Trophoblast cell (in vitro differentiated cells and primary cell): ENCODE measurements around the gene VSTM4.

ENCODE experiments used
- DNase-seq, 2 donors: peaks; one replicate each; pipeline ENCODE4 v3.0.0-alpha.2; 2016
- H2AFZ ChIP-seq: 2 replicates; pipeline ENCODE4 v1.6.1; 2013; ENCODE audit warnings: low read length, moderate library complexity, mild to moderate bottlenecking; ENCODE audit not compliant: insufficient read depth, poor library complexity
- H2AK5ac ChIP-seq: 2 replicates; pipeline ENCODE4 v1.6.1; 2013; ENCODE audit warnings: mild to moderate bottlenecking, low read length
- H2BK120ac ChIP-seq: 2 replicates; pipeline ENCODE4 v1.6.1; 2013; ENCODE audit warnings: low read length, mild to moderate bottlenecking, moderate library complexity; ENCODE audit not compliant: insufficient read depth, poor library complexity
- H2BK12ac ChIP-seq: 2 replicates; pipeline ENCODE4 v1.6.1; 2013; ENCODE audit warnings: mild to moderate bottlenecking, low read length, moderate library complexity
- H2BK5ac ChIP-seq: 2 replicates; pipeline ENCODE4 v1.6.1; 2013; ENCODE audit warnings: low read length, low read depth, moderate library complexity, mild to moderate bottlenecking; ENCODE audit not compliant: poor library complexity
- H3K14ac ChIP-seq: 2 replicates; pipeline ENCODE4 v1.6.1; 2013; ENCODE audit warnings: mild to moderate bottlenecking, low read length
- H3K18ac ChIP-seq: 2 replicates; pipeline ENCODE4 v1.6.1; 2013; ENCODE audit warnings: mild to moderate bottlenecking, low read length
- H3K23ac ChIP-seq: 2 replicates; pipeline ENCODE4 v1.6.1; 2013; ENCODE audit warnings: low read length
- H3K27ac ChIP-seq: 2 replicates; pipeline ENCODE4 v1.5.1; 2013; ENCODE audit warnings: low read depth, mild to moderate bottlenecking, inconsistent platforms, low read length, moderate library complexity
- H3K27me3 ChIP-seq: 2 replicates; pipeline ENCODE4 v1.6.1; 2013; ENCODE audit warnings: inconsistent platforms, mild to moderate bottlenecking, low read length, moderate library complexity; ENCODE audit not compliant: insufficient read depth
- H3K36me3 ChIP-seq, 2 experiments: 1 replicate in 1 of 2; 2 replicates in 1 of 2; pipeline ENCODE4 v1.6.1; 2013; ENCODE audit warnings: low read length in 2 of 2, mild to moderate bottlenecking in 2 of 2, moderate library complexity in 1 of 2; ENCODE audit not compliant: insufficient read depth in 2 of 2, control insufficient read depth in 1 of 2
- H3K4ac ChIP-seq: 2 replicates; pipeline ENCODE4 v1.6.1; 2013; ENCODE audit warnings: low read depth, mild to moderate bottlenecking, low read length, moderate library complexity
- H3K4me1 ChIP-seq, 2 experiments: 1 replicate in 1 of 2; 2 replicates in 1 of 2; pipeline ENCODE4 v1.6.1; 2013; ENCODE audit warnings: low read length in 2 of 2, mild to moderate bottlenecking in 2 of 2, moderate library complexity in 1 of 2; ENCODE audit not compliant: insufficient read depth in 2 of 2, control insufficient read depth in 1 of 2
- H3K4me2 ChIP-seq: 2 replicates; pipeline ENCODE4 v1.6.1; 2013; ENCODE audit warnings: inconsistent platforms, mild to moderate bottlenecking, low read length, moderate library complexity
- H3K4me3 ChIP-seq: 2 replicates; pipeline ENCODE4 v1.5.1; 2013; ENCODE audit warnings: mild to moderate bottlenecking, low read depth, low read length, inconsistent platforms
- H3K79me1 ChIP-seq: one replicate; pipeline ENCODE4 v1.6.1; 2013; ENCODE audit warnings: low read length
- H3K79me2 ChIP-seq: 2 replicates; pipeline ENCODE4 v1.6.1; 2013; ENCODE audit warnings: low read length, mild to moderate bottlenecking; ENCODE audit not compliant: control insufficient read depth, insufficient read depth, poor library complexity
- H3K9ac ChIP-seq: 2 replicates; pipeline ENCODE4 v1.6.1; 2013; ENCODE audit warnings: mild to moderate bottlenecking, low read length
- H3K9me3 ChIP-seq: 2 replicates; pipeline ENCODE4 v1.6.1; 2013; ENCODE audit warnings: low read depth, mild to moderate bottlenecking, control low read depth, inconsistent platforms, low read length; ENCODE audit not compliant: insufficient read depth
- H4K12ac ChIP-seq: 2 replicates; pipeline ENCODE4 v1.6.1; 2013; ENCODE audit warnings: low read depth, mild to moderate bottlenecking, low read length, moderate library complexity
- H4K8ac ChIP-seq: 2 replicates; pipeline ENCODE4 v1.6.1; 2013; ENCODE audit warnings: low read depth, mild to moderate bottlenecking, low read length, moderate library complexity
- H4K91ac ChIP-seq: one replicate; pipeline ENCODE4 v1.6.1; 2013; ENCODE audit warnings: low read depth, mild to moderate bottlenecking, low read length, moderate library complexity
- WGBS: extraction: QIAGEN DNeasy Blood & Tissue Kit; methylation state at CpG from one replicate; pipeline ENCODE4 v1.1.7; 2013; ENCODE audit warnings: missing lambda C conversion rate; ENCODE audit not compliant: insufficient read length, insufficient coverage; ENCODE audit errors: extremely low coverage; 5-methylcytosine and 5-hydroxymethylcytosine counted together

The VSTM4 gene

DNA sequence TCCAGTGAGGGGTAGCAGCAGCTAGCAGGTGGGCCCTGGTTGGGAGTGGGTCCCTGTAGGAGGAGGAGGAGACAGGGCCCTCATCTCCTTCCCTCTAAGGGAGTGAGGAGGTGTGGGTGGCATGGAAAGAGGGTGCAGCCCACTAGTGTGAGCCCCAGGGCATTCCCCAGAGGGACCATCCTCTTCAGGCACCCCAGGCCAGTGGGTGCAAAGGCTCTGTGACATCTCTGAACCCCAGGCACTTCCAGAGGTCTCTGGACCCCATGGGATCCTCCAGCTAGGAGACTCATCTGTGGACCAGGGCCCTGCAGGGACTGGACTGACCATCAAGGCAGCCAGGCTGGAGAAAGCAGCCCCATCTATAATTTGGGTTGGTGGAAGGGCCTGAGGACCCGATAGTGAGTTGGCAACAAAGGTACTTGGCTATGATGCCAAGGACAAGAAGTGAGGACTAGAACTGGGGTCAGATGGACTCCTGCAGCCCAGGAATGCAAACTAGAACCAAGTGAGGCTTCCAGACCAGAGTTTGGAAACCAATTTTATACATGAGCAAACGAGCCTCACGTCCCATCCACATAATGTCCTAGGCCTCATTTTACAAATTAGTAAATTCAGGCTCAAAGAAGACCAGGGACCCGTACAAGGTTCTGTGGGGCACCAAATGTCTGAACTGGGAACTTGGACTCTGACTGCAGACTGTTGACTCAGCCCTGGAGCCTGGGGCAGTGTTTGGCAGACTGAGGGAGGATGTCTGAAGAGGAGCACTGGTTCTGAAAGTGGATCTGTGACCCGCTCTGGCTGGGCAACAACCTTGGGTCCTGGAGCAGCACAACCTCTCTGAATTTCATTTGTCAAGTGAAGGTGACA is 1.4 kb upstream of the VSTM4 start:
- no peak for DNase-seq
- no peak overlapping the region for H2BK12ac ChIP-seq
- H3K79me2 ChIP-seq = no peaks in the 10 kb centered on the region
- no peak overlapping the region for H4K91ac ChIP-seq
- H3K9ac ChIP-seq = no peak overlapping the region
- no peak overlapping the region for H2AFZ ChIP-seq
- H3K14ac ChIP-seq = no peak overlapping the region
- H3K4ac ChIP-seq = no peak overlapping the region
- no peak overlapping the region for H4K12ac ChIP-seq
- peaks cover 6% of the 10 kb centered on the region for H3K27me3 ChIP-seq
- no peak overlapping the region for H2AK5ac ChIP-seq
- H2BK120ac ChIP-seq = no peak overlapping the region
- no peak overlapping the region for H3K18ac ChIP-seq
- no peaks in the 10 kb centered on the region for H3K36me3 ChIP-seq
- H3K79me1 ChIP-seq = no peaks in the 10 kb centered on the region
- no peak overlapping the region for H4K8ac ChIP-seq
- H3K4me1 ChIP-seq = peaks cover 2 to 4% of the 10 kb centered on the region in 2 experiments
- H3K23ac ChIP-seq = no peak overlapping the region
- H2BK5ac ChIP-seq = no peak overlapping the region
- no peaks in the 10 kb centered on the region for H3K9me3 ChIP-seq
- no peak overlapping the region for H3K4me2 ChIP-seq
- H3K4me3 ChIP-seq = no peak overlapping the region
- H3K27ac ChIP-seq = no peak overlapping the region
- WGBS = no CpG with 5 or more reads among the region's 5 CpGs

DNA sequence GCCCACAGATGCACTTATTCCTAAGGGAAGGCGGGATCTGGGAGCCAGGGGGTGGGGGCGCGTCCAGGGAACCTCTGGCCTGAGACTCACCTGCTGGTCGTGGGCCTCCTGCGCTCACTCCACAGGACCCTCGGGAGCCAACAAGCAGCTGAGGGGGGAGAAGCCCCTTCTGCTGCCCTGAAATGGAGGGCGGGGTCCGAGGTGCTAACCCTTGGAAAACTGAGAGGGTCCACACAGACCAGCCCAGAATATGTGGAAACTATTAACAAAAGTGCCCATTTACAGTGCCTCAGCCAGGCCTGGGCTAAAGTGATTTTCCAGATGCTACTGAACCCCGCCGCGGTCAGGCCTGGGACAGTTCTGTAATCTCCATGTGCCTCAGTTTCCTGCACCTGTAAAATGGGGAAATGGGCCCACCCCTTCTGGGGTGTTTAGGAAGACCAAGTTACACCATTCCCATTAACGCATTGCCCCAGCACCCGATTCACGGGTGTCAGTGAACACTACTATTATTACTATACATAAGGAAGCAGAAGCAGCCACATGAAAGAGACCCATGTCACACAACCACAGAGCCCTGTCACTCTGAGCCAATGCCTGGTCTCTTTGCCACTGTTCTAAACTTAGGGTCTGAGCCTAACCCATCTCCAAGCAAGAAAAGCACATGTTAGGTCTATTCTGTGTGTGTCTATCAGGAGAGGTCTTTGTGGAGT is 630 bp upstream of the VSTM4 start:
- no CpG with 5 or more reads among the region's 14 CpGs for WGBS
- H3K4me3 ChIP-seq = no peak overlapping the region

GRCh38 chr10:49114718-49115014 is 656 bp downstream of the VSTM4 start:
- Histone ChIP-seq H4K91ac (no peak overlapping the region), H3K4ac (no peak overlapping the region), H3K14ac (no peak overlapping the region), H3K79me2 (no peaks in the 10 kb centered on the region), H2BK12ac (no peak overlapping the region), H3K27me3 (peaks cover 6% of the 10 kb centered on the region), H3K36me3 (no peaks in the 10 kb centered on the region), H3K23ac (no peak overlapping the region), H3K79me1 (no peaks in the 10 kb centered on the region), H3K4me3 (peak overlapping the region; percentile 38), H3K18ac (no peak overlapping the region), H2AFZ (no peak overlapping the region), H2AK5ac (no peak overlapping the region), H3K4me2 (peak overlapping the region; percentile 87), H3K9me3 (peaks cover 1% of the 10 kb centered on the region), H2BK5ac (no peak overlapping the region), H2BK120ac (no peak overlapping the region), H4K8ac (no peak overlapping the region), H3K4me1 (peaks cover 2 to 4% of the 10 kb centered on the region in 2 experiments), H4K12ac (no peak overlapping the region), H3K27ac (no peak overlapping the region), H3K9ac (no peak overlapping the region)
- no peak for DNase-seq
- WGBS = no CpG with 5 or more reads among the region's 9 CpGs

More for the DNA sequence above, 630 bp upstream of the VSTM4 start:
- Histone ChIP-seq H3K9ac (no peak overlapping the region), H2AFZ (no peak overlapping the region), H3K27me3 (peaks cover 6% of the 10 kb centered on the region), H3K27ac (no peak overlapping the region), H4K8ac (no peak overlapping the region), H3K9me3 (no peaks in the 10 kb centered on the region), H3K23ac (no peak overlapping the region), H3K79me2 (no peaks in the 10 kb centered on the region), H3K4me1 (peaks cover 2 to 4% of the 10 kb centered on the region in 2 experiments), H4K91ac (no peak overlapping the region), H4K12ac (no peak overlapping the region), H2BK12ac (no peak overlapping the region), H3K14ac (no peak overlapping the region), H3K18ac (no peak overlapping the region), H3K4ac (no peak overlapping the region), H3K36me3 (no peaks in the 10 kb centered on the region), H3K4me2 (peak overlapping the region; percentile 87), H2AK5ac (no peak overlapping the region), H2BK120ac (no peak overlapping the region), H3K79me1 (no peaks in the 10 kb centered on the region), H2BK5ac (no peak overlapping the region)
- DNase-seq = no peak

- no peak overlapping the region for H2AK5ac ChIP-seq
- no peak overlapping the region for H3K18ac ChIP-seq
- no peak overlapping the region for H2BK12ac ChIP-seq
- no peak overlapping the region for H2BK5ac ChIP-seq
- H2AFZ ChIP-seq = no peak overlapping the region
- H3K27ac ChIP-seq = no peak overlapping the region
- no peaks in the 10 kb centered on the region for H3K79me2 ChIP-seq
- peaks cover 6% of the 10 kb centered on the region for H3K27me3 ChIP-seq
- H3K4me1 ChIP-seq = peaks cover 2 to 4% of the 10 kb centered on the region in 2 experiments
- H3K14ac ChIP-seq = no peak overlapping the region
- H3K36me3 ChIP-seq = no peaks in the 10 kb centered on the region
- peaks cover 2% of the 10 kb centered on the region for H3K9me3 ChIP-seq
- no peak overlapping the region for H4K91ac ChIP-seq
- H3K9ac ChIP-seq = no peak overlapping the region
- H3K4me3 ChIP-seq = no peak overlapping the region
- no peak overlapping the region for H4K12ac ChIP-seq
- no peak overlapping the region for H2BK120ac ChIP-seq
- no CpG with 5 or more reads among the region's 3 CpGs for WGBS
- no peak overlapping the region for H3K4me2 ChIP-seq
- no peak for DNase-seq
- H4K8ac ChIP-seq = no peak overlapping the region
- H3K23ac ChIP-seq = no peak overlapping the region
- no peak overlapping the region for H3K4ac ChIP-seq
- no peaks in the 10 kb centered on the region for H3K79me1 ChIP-seq
Measured at GRCh38 chr10:49113741-49114141, 1.6 kb downstream of the VSTM4 start.
